ENCODE measurements around the gene AFTPH. TPM values are rescaled to one million over a fixed set of nuclear protein-coding genes. Genes with fewer than 3 reads are reported as not detected.
A peak's percentile ranks its signal among the peaks of the same experiment; 100 is the strongest.

Gene AFTPH
- total RNA-seq, 1 donor from 2014 or later, result 33.4 TPM

DNA sequence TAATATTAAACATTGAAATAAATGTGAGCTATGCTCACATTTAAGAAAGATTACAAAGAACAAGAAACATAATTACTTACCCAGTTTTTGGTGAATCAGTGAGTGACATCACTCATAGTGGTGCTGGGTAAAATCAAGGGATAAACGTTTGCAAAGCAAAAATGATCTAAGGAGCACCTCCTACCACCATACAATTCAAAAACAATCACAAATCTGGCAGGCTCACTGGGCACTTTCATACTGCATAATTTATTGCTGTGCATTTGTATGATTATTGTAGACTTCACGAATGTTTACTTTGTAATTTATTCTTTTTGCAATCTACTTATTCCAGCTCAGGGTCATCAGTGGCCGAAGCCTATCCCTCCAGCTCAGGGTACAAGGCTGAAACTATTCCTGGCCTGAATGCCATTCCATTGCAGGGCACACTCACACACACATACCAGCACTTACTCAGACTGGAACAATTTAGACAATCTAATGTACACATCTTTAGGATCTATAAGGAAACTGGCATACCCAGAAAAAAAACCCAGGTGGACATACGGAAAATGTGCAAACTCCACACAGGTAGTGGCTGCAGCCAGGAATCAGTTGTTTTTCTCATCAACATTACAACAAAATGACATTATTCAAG, 34.4 kb downstream of the AFTPH start:
- Histone ChIP-seq H3K27ac (no peak overlapping the region), H3K27me3 (no peaks in the 10 kb centered on the region), H3K4me1 (no peaks in the 10 kb centered on the region), H3K9me3 (no peaks in the 10 kb centered on the region), H3K4me3 (no peak overlapping the region), H3K36me3 (no peaks in the 10 kb centered on the region)
- TF ChIP-seq, protein P1, sequence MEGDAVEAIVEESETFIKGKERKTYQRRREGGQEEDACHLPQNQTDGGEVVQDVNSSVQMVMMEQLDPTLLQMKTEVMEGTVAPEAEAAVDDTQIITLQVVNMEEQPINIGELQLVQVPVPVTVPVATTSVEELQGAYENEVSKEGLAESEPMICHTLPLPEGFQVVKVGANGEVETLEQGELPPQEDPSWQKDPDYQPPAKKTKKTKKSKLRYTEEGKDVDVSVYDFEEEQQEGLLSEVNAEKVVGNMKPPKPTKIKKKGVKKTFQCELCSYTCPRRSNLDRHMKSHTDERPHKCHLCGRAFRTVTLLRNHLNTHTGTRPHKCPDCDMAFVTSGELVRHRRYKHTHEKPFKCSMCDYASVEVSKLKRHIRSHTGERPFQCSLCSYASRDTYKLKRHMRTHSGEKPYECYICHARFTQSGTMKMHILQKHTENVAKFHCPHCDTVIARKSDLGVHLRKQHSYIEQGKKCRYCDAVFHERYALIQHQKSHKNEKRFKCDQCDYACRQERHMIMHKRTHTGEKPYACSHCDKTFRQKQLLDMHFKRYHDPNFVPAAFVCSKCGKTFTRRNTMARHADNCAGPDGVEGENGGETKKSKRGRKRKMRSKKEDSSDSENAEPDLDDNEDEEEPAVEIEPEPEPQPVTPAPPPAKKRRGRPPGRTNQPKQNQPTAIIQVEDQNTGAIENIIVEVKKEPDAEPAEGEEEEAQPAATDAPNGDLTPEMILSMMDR (IDR thresholded peaks at IDR 0.05), result no peak
- TF ChIP-seq POLR2AphosphoS5 (IDR thresholded peaks at IDR 0.05; ENCODE audit: insufficient read depth in 1 of 2, low read depth in 1 of 2), result no peak
- TF ChIP-seq POLR2A (IDR thresholded peaks at IDR 0.05), result no peak
- no peak for DNase-seq (ENCODE audit: extremely low spot score in 2 of 2)
- intact Hi-C loops (cut with DNase I), result no loop called here

DNA sequence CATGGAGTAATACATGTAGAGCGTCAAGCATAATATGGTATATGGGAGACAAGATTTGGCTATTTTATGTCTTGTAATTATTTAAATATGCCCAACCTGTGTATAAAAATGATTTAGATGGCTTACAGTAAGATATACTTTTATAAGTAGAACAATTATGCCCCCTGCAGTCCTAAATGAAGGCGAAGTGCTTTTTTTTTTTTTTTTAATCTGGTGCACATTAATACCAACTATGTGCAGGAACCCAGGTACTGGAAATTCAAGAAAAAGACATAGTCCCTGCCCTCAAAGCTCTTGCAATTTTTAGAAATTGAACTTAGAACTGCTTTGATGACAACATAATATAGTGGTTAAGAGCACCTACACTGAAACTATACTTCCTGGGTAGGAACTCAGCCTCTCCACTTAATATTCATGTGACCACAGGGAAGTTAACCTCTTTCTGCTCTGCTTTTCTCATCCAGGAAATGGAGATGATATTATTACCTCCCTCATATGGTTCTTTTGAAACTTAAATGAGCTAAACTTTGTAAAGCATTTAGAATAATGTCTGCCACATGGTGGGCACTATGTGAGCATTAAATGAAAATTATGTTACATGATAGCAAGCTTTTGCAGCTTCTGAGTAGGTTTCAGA, 38.1 kb downstream of the AFTPH start:
- intact Hi-C loops (cut with DNase I), result no loop called here
- Histone ChIP-seq H3K4me1 (peaks cover 8% of the 10 kb centered on the region), H3K27ac (no peak overlapping the region), H3K4me3 (no peak overlapping the region), H3K9me3 (no peaks in the 10 kb centered on the region), H3K36me3 (no peaks in the 10 kb centered on the region), H3K27me3 (no peaks in the 10 kb centered on the region)
- no peak for TF ChIP-seq POLR2A (IDR thresholded peaks at IDR 0.05)
- TF ChIP-seq, protein P1 (IDR thresholded peaks at IDR 0.05), result peak in 1 of 3 experiments; percentile 5
- no peak for TF ChIP-seq POLR2AphosphoS5 (IDR thresholded peaks at IDR 0.05; ENCODE audit: insufficient read depth in 1 of 2, low read depth in 1 of 2)
- DNase-seq (ENCODE audit: extremely low spot score in 2 of 2), result no peak

DNA sequence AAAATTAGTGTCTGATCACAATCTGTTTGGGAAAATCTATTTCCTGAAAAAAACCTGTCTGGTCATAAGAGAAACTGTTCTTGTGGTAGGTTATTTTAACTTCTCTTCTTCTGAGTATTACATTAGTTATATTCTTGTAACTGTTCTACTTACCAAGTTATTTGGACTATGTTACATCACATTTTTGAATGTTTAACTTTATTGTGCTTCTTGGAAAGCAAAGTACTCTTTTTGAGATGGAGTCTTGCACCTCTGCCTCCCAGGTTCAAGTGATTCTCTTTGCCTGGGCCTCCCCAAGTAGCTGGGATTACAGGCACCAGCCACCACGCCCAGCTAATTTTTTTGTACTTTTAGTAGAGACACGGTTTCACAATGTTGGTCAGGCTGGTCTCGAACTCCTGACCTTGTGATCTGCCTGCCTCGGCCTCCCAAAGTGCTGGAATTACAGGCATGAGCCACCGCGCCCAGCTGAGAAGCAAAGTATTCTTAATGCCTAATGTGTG, 39.4 kb downstream of the AFTPH start:
- H3K9me3 ChIP-seq, result no peaks in the 10 kb centered on the region
- H3K27me3 ChIP-seq, result no peaks in the 10 kb centered on the region
- no peak for DNase-seq (ENCODE audit: extremely low spot score in 2 of 2)
- intact Hi-C loops (cut with DNase I), result no loop called here
- peaks cover 0 to under 1% of the 10 kb centered on the region in 2 donors for H3K36me3 ChIP-seq
- peaks cover 8% of the 10 kb centered on the region for H3K4me1 ChIP-seq
- H3K4me3 ChIP-seq, result no peak overlapping the region
- no peak overlapping the region for H3K27ac ChIP-seq
- TF ChIP-seq, protein P1 (IDR thresholded peaks at IDR 0.05), result no peak
- no peak for TF ChIP-seq POLR2A (IDR thresholded peaks at IDR 0.05)
- TF ChIP-seq POLR2AphosphoS5 (IDR thresholded peaks at IDR 0.05; ENCODE audit: insufficient read depth in 1 of 2, low read depth in 1 of 2), result no peak

DNA sequence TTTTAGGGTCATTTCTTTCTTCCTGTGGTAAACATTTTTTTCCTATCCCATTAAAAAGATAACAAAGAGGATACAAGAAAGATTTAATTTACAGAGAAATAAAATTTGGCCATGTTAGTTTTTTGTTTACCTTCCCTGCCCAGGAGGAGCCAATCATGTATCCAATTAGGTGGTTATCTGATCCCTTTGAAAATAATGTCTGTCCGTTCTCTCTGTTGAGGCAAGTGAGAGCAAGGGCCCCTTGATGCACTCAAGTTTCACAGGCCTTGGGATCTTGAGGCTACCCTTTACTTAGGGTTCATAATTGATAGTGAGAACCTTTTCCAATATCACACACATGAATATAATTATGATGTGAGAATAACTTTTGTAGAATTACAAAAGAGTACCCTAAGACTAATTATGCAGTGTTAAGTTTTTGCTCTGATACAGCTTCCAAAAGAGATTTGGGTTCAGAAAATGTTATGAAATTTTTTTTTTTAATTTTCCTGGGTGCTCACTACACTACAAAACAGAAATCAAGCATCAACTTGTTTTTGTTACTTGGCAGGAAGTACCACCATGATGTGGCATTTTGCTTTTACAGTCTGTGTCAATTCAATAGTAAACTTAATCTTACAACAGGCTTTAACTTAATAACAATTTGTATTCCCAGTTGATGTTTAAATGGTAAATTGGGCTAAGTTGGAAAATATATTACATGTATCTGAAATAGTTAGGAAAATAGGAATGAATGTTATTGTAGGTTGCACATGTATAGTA, 42.0 kb downstream of the AFTPH start:
- Histone ChIP-seq H3K36me3 (peaks cover 0 to 19% of the 10 kb centered on the region in 2 donors), H3K27me3 (no peaks in the 10 kb centered on the region), H3K4me3 (no peak overlapping the region), H3K27ac (no peak overlapping the region), H3K9me3 (no peaks in the 10 kb centered on the region), H3K4me1 (peaks cover 8% of the 10 kb centered on the region)
- DNase-seq (ENCODE audit: extremely low spot score in 2 of 2), result no peak
- intact Hi-C loops (cut with DNase I), result no loop called here
- no peak for TF ChIP-seq POLR2A (IDR thresholded peaks at IDR 0.05)
- no peak for TF ChIP-seq POLR2AphosphoS5 (IDR thresholded peaks at IDR 0.05; ENCODE audit: insufficient read depth in 1 of 2, low read depth in 1 of 2)
- TF ChIP-seq, protein P1 (IDR thresholded peaks at IDR 0.05), result no peak

Measured in vagina (tissue), 2 donors.